HepG2 (cell line): ENCODE data around the gene PPM1G. TPM values are rescaled to one million over a fixed set of nuclear protein-coding genes. Genes with fewer than 3 reads are reported as not detected.

Experiments
- AGO1 ChIP-seq: fragments of 200-400 bp; formaldehyde crosslinking; IDR thresholded peaks from 2 replicates; pipeline ENCODE4 v1.6.1; 2017; ENCODE audit warnings: mild to moderate bottlenecking, low read depth, low read length, moderate library complexity; ENCODE audit not compliant: poor library complexity, severe bottlenecking
- ATF6 ChIP-seq: sonication (generic); formaldehyde crosslinking; conservative IDR thresholded peaks from 2 replicates; pipeline ENCODE4 v1.4.0; 2020; ENCODE audit warnings: missing genetic modification reagents
- BORCS8-MEF2B ChIP-seq: sonication (generic); formaldehyde crosslinking; IDR thresholded peaks from 2 replicates; pipeline ENCODE4 v1.8.0; 2022; ENCODE audit warnings: mild to moderate bottlenecking, missing genetic modification reagents
- BRD4 ChIP-seq: sonication (generic); formaldehyde crosslinking; IDR thresholded peaks from 2 replicates; pipeline ENCODE4 v1.4.0; 2020; ENCODE audit warnings: missing genetic modification reagents
- CBFB ChIP-seq: sonication (generic); formaldehyde crosslinking; IDR thresholded peaks from 2 replicates; pipeline ENCODE4 v1.4.0; 2020; ENCODE audit warnings: missing genetic modification reagents
- CSRNP2 ChIP-seq: sonication (generic); formaldehyde crosslinking; conservative IDR thresholded peaks from 2 replicates; pipeline ENCODE4 v1.8.0; 2022; ENCODE audit warnings: low read depth, missing genetic modification reagents
- FIP1L1 ChIP-seq: fragments of 200-400 bp; formaldehyde crosslinking; IDR thresholded peaks from 2 replicates; pipeline ENCODE4 v1.6.1; 2018; ENCODE audit warnings: low read depth, mild to moderate bottlenecking, low read length, moderate library complexity, borderline replicate concordance; ENCODE audit not compliant: insufficient read depth
- FOXA1 ChIP-seq, 2 experiments: fragments of 450-650 bp in 1 of 2; sonication (generic) in 1 of 2; formaldehyde crosslinking in 1 of 2; IDR thresholded peaks; 2 replicates each; pipeline versions ENCODE4 v1.4.0 to v1.6.1; 2016 to 2020; ENCODE audit warnings: missing genetic modification reagents in 1 of 2
- FOXA3 ChIP-seq: IDR thresholded peaks from 2 replicates; pipeline ENCODE4 v1.6.1; 2016; ENCODE audit warnings: missing genetic modification reagents, missing compliant biosample characterization
- MAZ ChIP-seq, 2 experiments: sonication (generic) in 1 of 2; formaldehyde crosslinking in 1 of 2; IDR thresholded peaks; 2 replicates each; pipeline versions ENCODE4 v1.5.0 to v1.6.1; 2012 to 2020; ENCODE audit warnings: low read depth in 2 of 2, mild to moderate bottlenecking in 2 of 2, borderline replicate concordance in 1 of 2, improper control_type of control experiment in 1 of 2, low read length in 1 of 2, missing genetic modification reagents in 1 of 2, moderate library complexity in 1 of 2
- PHF8 ChIP-seq: sonication (generic); formaldehyde crosslinking; IDR thresholded peaks from 2 replicates; pipeline ENCODE4 v1.5.0; 2020; ENCODE audit warnings: missing genetic modification reagents
- REST ChIP-seq, 2 experiments: IDR thresholded peaks; 2 replicates each; pipeline ENCODE4 v1.6.1; 2011 to 2012; ENCODE audit warnings: low read length in 2 of 2, borderline replicate concordance in 1 of 2, low read depth in 1 of 2, mild to moderate bottlenecking in 1 of 2, moderate library complexity in 1 of 2
- SMYD3 ChIP-seq: sonication (generic); formaldehyde crosslinking; IDR thresholded peaks from 2 replicates; pipeline ENCODE4 v1.8.1; 2023; ENCODE audit warnings: mild to moderate bottlenecking, missing genetic modification reagents
- TBL1XR1 ChIP-seq: fragments of 150-350 bp; IDR thresholded peaks from 2 replicates; pipeline ENCODE4 v1.6.1; 2014; ENCODE audit warnings: borderline replicate concordance, low read length; ENCODE audit not compliant: partially characterized antibody
- ZBTB8A ChIP-seq: sonication (generic); formaldehyde crosslinking; IDR thresholded peaks from 2 replicates; pipeline ENCODE4 v1.4.0; 2020; ENCODE audit warnings: mild to moderate bottlenecking, low read depth, missing genetic modification reagents, borderline replicate concordance
- ZMYM2 ChIP-seq: sonication (generic); formaldehyde crosslinking; IDR thresholded peaks from 2 replicates; pipeline ENCODE4 v1.8.0; 2022; ENCODE audit warnings: mild to moderate bottlenecking, missing genetic modification reagents
- ZNF180 ChIP-seq: sonication (generic); formaldehyde crosslinking; IDR thresholded peaks from 2 replicates; pipeline ENCODE4 v1.4.0; 2020; ENCODE audit warnings: low read depth, missing genetic modification reagents, borderline replicate concordance
- ZNF292 ChIP-seq: sonication (generic); formaldehyde crosslinking; IDR thresholded peaks from 2 replicates; pipeline ENCODE4 v1.8.1; 2022; ENCODE audit warnings: mild to moderate bottlenecking, low read depth, missing genetic modification reagents, borderline replicate concordance
- ZNF367 ChIP-seq: sonication (generic); formaldehyde crosslinking; IDR thresholded peaks from 2 replicates; pipeline ENCODE4 v1.4.0; 2020; ENCODE audit warnings: missing genetic modification reagents, borderline replicate concordance
- ZNF703 ChIP-seq: sonication (generic); formaldehyde crosslinking; IDR thresholded peaks from 2 replicates; pipeline ENCODE4 v1.5.1; 2020; ENCODE audit warnings: missing genetic modification reagents, mild to moderate bottlenecking, moderate library complexity, borderline replicate concordance
- ZNF83 ChIP-seq: sonication (generic); formaldehyde crosslinking; IDR thresholded peaks from 2 replicates; pipeline ENCODE4 v1.4.0; 2020; ENCODE audit warnings: missing genetic modification reagents, mild to moderate bottlenecking, borderline replicate concordance
- polyA plus RNA-seq, 8 experiments: library from polyadenylated mRNA; depleted of rRNA in 3 of 8; stranded (reverse) in 7 of 8; unstranded in 1 of 8; fragments of >200 nt; fragmentation: Illumina TruSeq in 4 of 8; extraction: Trizol in 4 of 8; gene quantifications; 2 replicates each; pipeline versions ENCODE4 v1.2.1 to v1.2.3, GENCODE V29; 2011 to 2016; ENCODE audit warnings: low read depth in 4 of 8, missing spikeins in 1 of 8, mixed read lengths in 1 of 8; ENCODE audit not compliant: insufficient read depth in 1 of 8
- total RNA-seq, 5 experiments: library from RNA; depleted of rRNA; stranded (reverse); fragments of >200 nt; fragmentation: Illumina TruSeq; extraction: Trizol; gene quantifications; 2 replicates each; pipeline ENCODE4 v1.2.3, GENCODE V29; 2016; ENCODE audit warnings: low read depth in 1 of 5

The PPM1G gene
- total and polyA plus RNA-seq, 2 of the 13 experiments (the other 11 are each of a cell fraction or from before 2014, with no cell fraction given) = 58.2 to 213 TPM

- TF ChIP-seq BRD4 (CRISPR knock-in tag) (no peak), FIP1L1 (no peak), AGO1 (no peak), ZNF180 (CRISPR knock-in tag) (no peak), ZNF367 (CRISPR knock-in tag) (no peak), SMYD3 (no peak; the same call in 1 of the 2 replicates), ZNF703 (no peak), ZNF83 (CRISPR knock-in tag) (no peak), TBL1XR1 (no peak), FOXA1 (IDR thresholded peaks at IDR 0.05) (no peak), FOXA1 (CRISPR knock-in tag; IDR thresholded peaks at IDR 0.05) (no peak), ZBTB8A (no peak), FOXA3 (no peak), REST (IDR thresholded peaks at IDR 0.05; ENCODE audit: borderline replicate concordance in 1 of 2, low read depth in 1 of 2, low read length in 2 of 2) (no peak), MAZ (IDR thresholded peaks at IDR 0.05; ENCODE audit: borderline replicate concordance, low read depth, low read length) (no peak; the same call in 1 of the 2 replicates), MAZ (CRISPR knock-in tag; IDR thresholded peaks at IDR 0.05; ENCODE audit: low read depth) (no peak), CBFB (CRISPR knock-in tag) (0 out of 2 replicates have a peak, but pooled peaks have one; percentile 9), PHF8 (no peak), BORCS8-MEF2B (no peak), CSRNP2 (CRISPR knock-in tag) (no peak), ZNF292 (no peak; the same call in 1 of the 2 replicates), ATF6 (CRISPR knock-in tag) (no peak), ZMYM2 (CRISPR knock-in tag) (no peak)
Measured at GRCh38 chr2:27353762-27354596, 55.4 kb downstream of the PPM1G start (continued).
